NT2/D1 (cell line): Measurements from ENCODE around the gene DECR2.

Source experiments
- SUZ12 ChIP-seq: IDR thresholded peaks from 2 replicates; pipeline ENCODE4 v1.6.1; 2011; ENCODE audit not compliant: insufficient read length, insufficient read depth; ENCODE audit errors: extremely low read depth
- YY1 ChIP-seq: IDR thresholded peaks from 2 replicates; pipeline ENCODE4 v1.6.1; 2011; ENCODE audit not compliant: insufficient read length, insufficient read depth
- ZNF274 ChIP-seq: IDR thresholded peaks from 2 replicates; pipeline ENCODE4 v1.6.1; 2011; ENCODE audit warnings: mild to moderate bottlenecking, low read depth, low read length

GRCh38 chr16:391885-392335 lies 9.8 kb upstream of the DECR2 start:
- TF ChIP-seq ZNF274 (no peak), YY1 (no peak), SUZ12 (no peak)
